Stimulated activated CD8-positive, alpha-beta memory T cell treated with anti-CD3 and anti-CD28 coated beads, Interleukin-2, amount 100 ng/mL, for 1 hour (primary cell): ENCODE results near the gene SH2B3.
"Not testable (repeated sequence)": the region's sequence is repeated elsewhere in the genome, so short reads cannot be mapped to it uniquely, and the experiment has no call there.

ENCODE experiments used
- DNase-seq, 2 donors: peaks; one replicate each; pipeline ENCODE4 v3.0.0-alpha.2; 2020; ENCODE audit warnings: low read depth in 2 of 2

Gene SH2B3

GRCh38 chr12:111458546-111459172 is 52.9 kb downstream of the SH2B3 start:
- DNase-seq, result no peak

- not testable (repeated sequence) for DNase-seq
These were observed 54.4 kb downstream of the SH2B3 start for GRCh38 chr12:111460111-111460510.

- DNase-seq, result no peak
These were observed 56.6 kb downstream of the SH2B3 start for GRCh38 chr12:111462210-111462769.

DNA sequence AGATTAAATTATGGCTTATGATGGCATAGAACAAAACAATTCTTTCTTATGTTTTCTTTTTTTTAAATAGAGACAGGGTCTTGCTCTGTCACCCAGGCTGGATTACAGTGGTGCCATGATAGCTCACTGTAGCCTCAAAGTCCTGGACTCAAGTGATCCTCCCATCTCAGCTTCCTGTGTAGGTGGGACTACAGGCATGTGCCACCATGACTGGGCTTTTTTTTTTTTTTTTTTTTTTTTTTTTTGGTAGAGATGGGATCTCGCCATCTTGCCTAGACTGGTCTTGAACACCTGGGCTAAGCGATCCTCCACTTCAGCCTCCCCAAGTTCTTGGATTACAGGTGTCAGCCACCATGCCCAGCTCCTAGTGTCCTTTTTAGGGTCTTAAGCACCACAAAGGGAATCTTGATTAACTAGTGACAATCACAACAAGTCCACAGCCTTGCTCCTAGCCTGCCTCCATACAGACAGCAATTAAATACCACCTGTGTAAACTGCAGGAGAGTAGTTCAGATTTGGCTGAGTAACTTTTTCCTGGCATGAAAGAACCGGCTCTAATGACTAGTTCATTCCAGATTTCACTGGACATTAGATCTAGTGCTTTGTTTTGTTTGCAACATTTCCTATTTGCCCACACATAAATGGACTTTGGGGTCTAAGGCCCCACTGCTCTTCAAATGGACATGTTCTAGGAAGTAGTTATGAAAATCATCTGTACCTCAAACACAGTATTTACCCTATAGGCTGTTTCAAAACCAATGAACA is 61.6 kb downstream of the SH2B3 start:
- DNase-seq, result no peak

DNA sequence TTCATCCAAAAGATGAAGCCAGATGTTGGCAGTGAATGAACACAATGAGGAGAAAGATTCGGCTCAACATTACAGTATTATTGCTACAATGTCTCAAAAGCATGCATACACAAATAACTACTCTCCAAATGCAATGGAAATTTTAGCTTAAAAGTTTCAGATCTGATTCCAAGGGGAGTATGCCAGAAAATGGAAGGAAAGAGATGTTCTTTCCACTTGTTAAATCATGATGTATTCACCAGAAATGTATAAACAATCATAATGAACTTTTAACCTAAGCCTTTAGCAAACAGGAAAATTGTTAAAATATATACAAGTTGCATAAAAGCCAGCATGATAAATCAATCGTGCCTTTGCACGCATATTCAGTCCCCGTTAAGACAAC is 62.1 kb downstream of the SH2B3 start:
- no peak for DNase-seq

GRCh38 chr12:111469401-111469800 is 63.7 kb downstream of the SH2B3 start:
- no peak for DNase-seq

- DNase-seq, result no peak
These were observed 65.5 kb downstream of the SH2B3 start for GRCh38 chr12:111471236-111471635.

DNA sequence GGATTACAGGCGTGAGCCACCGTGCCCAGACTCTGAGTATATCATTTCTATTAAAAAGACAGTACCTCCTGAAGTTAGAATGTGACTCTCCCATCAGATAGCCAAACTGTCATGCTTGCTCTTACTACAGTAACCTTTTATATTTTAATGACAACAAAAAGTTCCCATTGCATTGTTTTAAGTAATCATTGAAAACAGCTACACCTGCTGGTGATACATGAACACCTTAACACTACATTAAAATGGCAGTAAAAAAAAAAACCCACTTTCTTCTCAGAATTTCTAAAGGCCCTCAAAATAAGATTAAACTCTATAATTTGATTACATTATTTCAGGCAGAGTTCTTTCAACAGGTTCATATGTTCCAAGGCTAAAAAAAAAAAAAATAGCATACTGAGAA is 76.7 kb downstream of the SH2B3 start:
- DNase-seq, result no peak

GRCh38 chr12:111488271-111488670 is 82.5 kb downstream of the SH2B3 start:
- DNase-seq, result no peak

GRCh38 chr12:111488798-111489197 is 83.1 kb downstream of the SH2B3 start:
- no peak for DNase-seq

- DNase-seq, result not testable (repeated sequence)
These were observed 87.3 kb downstream of the SH2B3 start for GRCh38 chr12:111492979-111493378.

- DNase-seq, result no peak
These were observed 89.0 kb downstream of the SH2B3 start for GRCh38 chr12:111494676-111495075.
